GM23338 (cell line): Measurements from ENCODE around the gene TNFRSF1A. TPM values are rescaled to one million over a fixed set of nuclear protein-coding genes. Genes with fewer than 3 reads are reported as not detected.
A peak's percentile ranks its signal among the peaks of the same experiment; 100 is the strongest.

Experiments used
- ATAC-seq: fragments of 200-7000 bp; cut with Tn5 transposase; 3 replicates; pipeline ENCODE4 v1.9.1; 2020
- DNase-seq: peaks from one replicate; pipeline ENCODE4 v3.0.0-alpha.2; 2015; ENCODE audit warnings: low spot score
- H2AFZ ChIP-seq: fragments of 200-600 bp; sonication (generic); 2 replicates; pipeline ENCODE4 v1.8.0; 2016; ENCODE audit warnings: antibody characterized with exemption, mild to moderate bottlenecking, moderate library complexity
- H3F3A ChIP-seq: fragments of 200-600 bp; sonication (generic); replicated peaks from 2 replicates; pipeline ENCODE4 v1.8.0; 2017; ENCODE audit warnings: antibody characterized with exemption, mixed run types, low read depth
- H3K27ac ChIP-seq: fragments of 200-600 bp; sonication (generic); 2 replicates; pipeline ENCODE4 v1.6.1; 2016; ENCODE audit warnings: low read depth
- H3K27me3 ChIP-seq: fragments of 200-600 bp; sonication (generic); 2 replicates; pipeline ENCODE4 v1.8.0; 2016; ENCODE audit warnings: mild to moderate bottlenecking, mixed run types, moderate library complexity; ENCODE audit not compliant: insufficient read depth
- H3K36me3 ChIP-seq: fragments of 200-600 bp; sonication (generic); 2 replicates; pipeline ENCODE4 v1.8.0; 2016; ENCODE audit warnings: mild to moderate bottlenecking; ENCODE audit not compliant: insufficient read depth
- H3K4me1 ChIP-seq: fragments of 200-600 bp; sonication (generic); 2 replicates; pipeline ENCODE4 v1.8.0; 2016; ENCODE audit warnings: mild to moderate bottlenecking, moderate library complexity; ENCODE audit not compliant: insufficient read depth
- H3K4me2 ChIP-seq: fragments of 200-600 bp; sonication (generic); 2 replicates; pipeline ENCODE4 v1.7.1; 2017; ENCODE audit warnings: mixed run types
- H3K4me3 ChIP-seq: fragments of 200-600 bp; sonication (generic); 2 replicates; pipeline ENCODE4 v1.6.1; 2016; ENCODE audit warnings: mixed run types
- H3K79me2 ChIP-seq: fragments of 200-600 bp; sonication (generic); replicated peaks from 2 replicates; pipeline ENCODE4 v1.8.0; 2017; ENCODE audit warnings: mild to moderate bottlenecking; ENCODE audit not compliant: insufficient read depth
- H3K9me2 ChIP-seq: fragments of 200-600 bp; sonication (generic); 2 replicates; pipeline ENCODE4 v1.8.0; 2017; ENCODE audit not compliant: insufficient read depth
- H4K20me1 ChIP-seq: fragments of 200-600 bp; sonication (generic); replicated peaks from 2 replicates; pipeline ENCODE4 v1.8.0; 2017; ENCODE audit warnings: mild to moderate bottlenecking; ENCODE audit not compliant: insufficient read depth
- H3K27ac Mint-ChIP-seq: 2 replicates; pipeline ENCODE4 v1.8.0; 2020; ENCODE audit warnings: inconsistent platforms, mild to moderate bottlenecking, moderate library complexity, mixed read lengths
- H3K27me3 Mint-ChIP-seq: 3 replicates; pipeline ENCODE4 v1.8.0; 2022; ENCODE audit warnings: low read depth, mild to moderate bottlenecking, moderate library complexity, mixed read lengths, inconsistent platforms; ENCODE audit not compliant: insufficient read depth, poor library complexity
- H3K36me3 Mint-ChIP-seq: 3 replicates; pipeline ENCODE4 v1.8.0; 2021; ENCODE audit warnings: low read depth, mild to moderate bottlenecking, inconsistent platforms, moderate library complexity, mixed read lengths
- H3K4me1 Mint-ChIP-seq: 3 replicates; pipeline ENCODE4 v1.8.0; 2020; ENCODE audit warnings: mild to moderate bottlenecking, inconsistent platforms, mixed read lengths
- H3K4me3 Mint-ChIP-seq: 3 replicates; pipeline ENCODE4 v1.8.0; 2021; ENCODE audit warnings: moderate library complexity, mild to moderate bottlenecking, inconsistent platforms, mixed read lengths
- H3K9me3 Mint-ChIP-seq: 3 replicates; pipeline ENCODE4 v1.8.0; 2020; ENCODE audit warnings: moderate library complexity, mild to moderate bottlenecking, inconsistent platforms, mixed read lengths
- CREB1 ChIP-seq: fragments of 250-450 bp; sonication (Bioruptor Pico); IDR thresholded peaks from 2 replicates; pipeline ENCODE4 v1.5.0; 2020; ENCODE audit warnings: low read depth, mild to moderate bottlenecking, moderate library complexity
- CTCF ChIP-seq, 2 experiments: fragments of 200-600 bp in 1 of 2; sonication (generic) in 1 of 2; conservative IDR thresholded peaks; 2 replicates each; pipeline versions ENCODE4 v1.5.1 to v1.6.1; 2016 to 2017; ENCODE audit warnings: antibody characterized with exemption in 2 of 2, low read depth in 2 of 2, mild to moderate bottlenecking in 2 of 2, moderate library complexity in 1 of 2
- ETS1 ChIP-seq: IDR thresholded peaks from 2 replicates; pipeline ENCODE4 v1.6.1; 2016; ENCODE audit warnings: antibody characterized with exemption
- EZH2 ChIP-seq: fragments of 200-600 bp; sonication (generic); IDR thresholded peaks from one replicate; pipeline ENCODE4 v1.8.0; 2017; ENCODE audit warnings: antibody characterized with exemption, mild to moderate bottlenecking, low read depth; ENCODE audit not compliant: unreplicated experiment
- EZH2phosphoT487 ChIP-seq: fragments of 200-600 bp; sonication (generic); IDR thresholded peaks from one replicate; pipeline ENCODE4 v1.8.1; 2018; ENCODE audit warnings: antibody characterized with exemption; ENCODE audit not compliant: unreplicated experiment
- JUNB ChIP-seq: IDR thresholded peaks from one replicate; pipeline ENCODE4 v1.6.1; 2016; ENCODE audit warnings: antibody characterized with exemption; ENCODE audit not compliant: unreplicated experiment
- NANOG ChIP-seq: IDR thresholded peaks from 2 replicates; pipeline ENCODE4 v1.6.1; 2016; ENCODE audit warnings: antibody characterized with exemption, borderline replicate concordance
- POLR2AphosphoS5 ChIP-seq: IDR thresholded peaks from 2 replicates; pipeline ENCODE4 v1.6.1; 2016; ENCODE audit warnings: antibody characterized with exemption, low read depth
- REST ChIP-seq: IDR thresholded peaks from one replicate; pipeline ENCODE4 v1.6.1; 2018; ENCODE audit warnings: antibody characterized with exemption; ENCODE audit not compliant: unreplicated experiment
- STAT1 ChIP-seq: IDR thresholded peaks from one replicate; pipeline ENCODE4 v1.6.1; 2016; ENCODE audit warnings: antibody characterized with exemption; ENCODE audit not compliant: unreplicated experiment
- ZNF114 ChIP-seq: fragments of 250-450 bp; sonication (Bioruptor Pico); IDR thresholded peaks from 2 replicates; pipeline ENCODE4 v1.5.0; 2020; ENCODE audit warnings: mild to moderate bottlenecking, moderate library complexity
- ZNF331 ChIP-seq: fragments of 250-450 bp; sonication (Bioruptor Pico); IDR thresholded peaks from 2 replicates; pipeline ENCODE4 v1.5.0; 2020; ENCODE audit warnings: low read depth, mild to moderate bottlenecking, moderate library complexity
- ZNF462 ChIP-seq: fragments of 250-450 bp; sonication (Bioruptor Pico); IDR thresholded peaks from 2 replicates; pipeline ENCODE4 v1.5.0; 2020; ENCODE audit warnings: mild to moderate bottlenecking, moderate library complexity
- polyA plus RNA-seq: library from polyadenylated mRNA; unstranded; fragments of >200 nt; fragmentation: Nextera tagmentation; extraction: Ambion mirVana; gene quantifications from 2 replicates; pipeline ENCODE4 v1.2.1, GENCODE V29; 2016
- total RNA-seq: library from RNA; depleted of rRNA; stranded (reverse); fragments of >200 nt; shearing (Covaris generic); gene quantifications from 2 replicates; pipeline ENCODE4 v1.2.3, GENCODE V29; 2014

Gene TNFRSF1A
- total and polyA plus RNA-seq, 2 experiments from 2014 or later = 24.3 to 43.4 TPM

DNA sequence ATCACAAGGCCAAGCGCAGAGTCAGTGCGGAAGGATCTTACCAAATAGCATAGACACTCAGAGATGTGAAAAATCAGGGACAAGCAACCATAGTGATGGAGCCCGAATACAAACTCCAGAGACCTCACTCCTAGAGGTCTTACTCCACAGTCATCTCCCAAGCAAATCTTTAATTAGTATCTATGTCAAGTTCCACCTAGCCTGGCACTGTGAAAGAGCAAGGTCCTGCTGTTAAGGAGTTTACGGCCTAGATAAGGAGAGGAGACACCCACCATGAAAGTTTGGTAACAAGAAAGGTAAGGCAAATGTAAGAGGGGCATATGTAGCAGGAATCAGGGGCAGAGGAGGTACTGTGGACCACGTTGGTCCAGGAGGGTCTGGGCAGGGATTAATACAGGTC lies 38.8 kb downstream of the TNFRSF1A start:
- Histone ChIP-seq H3K4me2 (no peak overlapping the region), H3K4me1 (no peaks in the 10 kb centered on the region), H3K79me2 (no peaks in the 10 kb centered on the region), H3K9me2 (no peaks in the 10 kb centered on the region), H3K27me3 (no peaks in the 10 kb centered on the region), H3F3A (no peaks in the 10 kb centered on the region), H2AFZ (peak overlapping the region; percentile 81), H3K4me3 (no peak overlapping the region), H4K20me1 (no peaks in the 10 kb centered on the region), H3K27ac (no peak overlapping the region), H3K36me3 (no peaks in the 10 kb centered on the region)
- Mint-ChIP-seq H3K9me3 (no peaks in the 10 kb centered on the region), H3K27ac (no peak overlapping the region; the same call in 1 of the 2 replicates), H3K4me3 (no peak overlapping the region), H3K4me1 (peaks cover 7% of the 10 kb centered on the region; the same call in 1 of the 3 replicates), H3K27me3 (peaks cover 5% of the 10 kb centered on the region), H3K36me3 (no peaks in the 10 kb centered on the region)
- TF ChIP-seq REST = no peak
- no peak for TF ChIP-seq ZNF114 (CRISPR knock-in tag)
- TF ChIP-seq ZNF462 (CRISPR knock-in tag) = no peak
- TF ChIP-seq POLR2AphosphoS5 = no peak
- TF ChIP-seq CTCF (conservative IDR thresholded peaks at IDR 0.05; ENCODE audit: low read depth in 2 of 2) = no peak
- no peak for TF ChIP-seq ZNF331 (CRISPR knock-in tag)
- TF ChIP-seq NANOG = no peak
- TF ChIP-seq STAT1 = no peak
- no peak for TF ChIP-seq EZH2phosphoT487
- no peak for TF ChIP-seq CREB1 (CRISPR knock-in tag)
- TF ChIP-seq EZH2 = no peak
- no peak for TF ChIP-seq JUNB
- TF ChIP-seq ETS1 = no peak
- ATAC-seq (no peak), DNase-seq (no peak)
